Stimulated activated CD8-positive, alpha-beta memory T cell treated with anti-CD3 and anti-CD28 coated beads, Interleukin-12 subunit alpha, Interleukin-12 subunit beta, amount 100 ng/mL, for 24 hours (primary cell): ENCODE measurements around the gene ZNF600.
A peak's percentile ranks its signal among the peaks of the same experiment; 100 is the strongest.
"Not testable (repeated sequence)": the region's sequence is repeated elsewhere in the genome, so short reads cannot be mapped to it uniquely, and the experiment has no call there.

ENCODE experiments used
- DNase-seq: peaks from one replicate; pipeline ENCODE4 v3.0.0-alpha.2; 2020; ENCODE audit errors: extremely low read depth

Gene ZNF600

GRCh38 chr19:52786464-52787354 is at the start of gene ZNF600:
TSS of gene ZNF600 (minus strand) at chr19:52786791. CDS start at chr19:52778888, 7,903 bp downstream.
- peak; percentile 52 for DNase-seq

GRCh38 chr19:52834289-52834688 is 47.7 kb upstream of the ZNF600 start:
- not testable (repeated sequence) for DNase-seq

- not testable (repeated sequence) for DNase-seq
These were observed 47.0 kb upstream of the ZNF600 start for GRCh38 chr19:52833541-52833940.

GRCh38 chr19:52829866-52830265 is 43.3 kb upstream of the ZNF600 start:
- DNase-seq, result not testable (repeated sequence)

GRCh38 chr19:52825765-52826164 is 39.2 kb upstream of the ZNF600 start:
- no peak for DNase-seq

- no peak for DNase-seq
These were observed 37.1 kb upstream of the ZNF600 start for GRCh38 chr19:52823676-52824075.

GRCh38 chr19:52821204-52821960 is 34.8 kb upstream of the ZNF600 start, which contains the start of gene ZNF28:
TSS of gene ZNF28 (minus strand) at chr19:52821633. CDS start at chr19:52817958, 3,675 bp downstream.
- peak; percentile 20 for DNase-seq

GRCh38 chr19:52820472-52821203 is 34.0 kb upstream of the ZNF600 start:
- DNase-seq, result peak; percentile 2

- DNase-seq, result no peak
These were observed 23.2 kb upstream of the ZNF600 start for GRCh38 chr19:52809801-52810200.

- DNase-seq, result not testable (repeated sequence)
These were observed 13.5 kb upstream of the ZNF600 start for GRCh38 chr19:52799950-52800640.

GRCh38 chr19:52789440-52789839 is 2.8 kb upstream of the ZNF600 start:
- DNase-seq, result no peak

GRCh38 chr19:52786078-52786463 is 520 bp downstream of the ZNF600 start:
- DNase-seq, result no peak

- DNase-seq, result no peak
These were observed 1.1 kb downstream of the ZNF600 start for GRCh38 chr19:52785506-52785905.

- not testable (repeated sequence) for DNase-seq
These were observed 3.7 kb downstream of the ZNF600 start for GRCh38 chr19:52782864-52783263.

- no peak for DNase-seq
These were observed 7.8 kb downstream of the ZNF600 start for GRCh38 chr19:52778811-52779210.

GRCh38 chr19:52756447-52756846 is 30.1 kb downstream of the ZNF600 start:
- not testable (repeated sequence) for DNase-seq

GRCh38 chr19:52749780-52750179 is 36.8 kb downstream of the ZNF600 start:
- DNase-seq, result no peak

GRCh38 chr19:52748336-52748950 is 38.1 kb downstream of the ZNF600 start:
- no peak for DNase-seq

- not testable (repeated sequence) for DNase-seq
These were observed 40.7 kb downstream of the ZNF600 start for GRCh38 chr19:52745919-52746318.

GRCh38 chr19:52743091-52743490 is 43.5 kb downstream of the ZNF600 start:
- no peak for DNase-seq

GRCh38 chr19:52742516-52742915 is 44.1 kb downstream of the ZNF600 start:
- DNase-seq, result no peak
